NCI-H1436 treated with DMSO at 0.1 percent for 48 hours (cell line): Measurements from ENCODE around the gene CACNA2D2.

Experiments
- DNase-seq: peaks from one replicate; lab custom pipeline; 2025; lab: John Stamatoyannopoulos, UW

The CACNA2D2 gene

GRCh38 chr3:50459785-50460184 lies 43.6 kb downstream of the CACNA2D2 start:
- DNase-seq, result no peak

- no peak for DNase-seq
Observed at GRCh38 chr3:50457988-50458387, 45.4 kb downstream of the CACNA2D2 start.

- DNase-seq, result no peak
Observed at GRCh38 chr3:50455161-50456018, 48.0 kb downstream of the CACNA2D2 start.

- no peak for DNase-seq
Observed at GRCh38 chr3:50454481-50455070, 48.9 kb downstream of the CACNA2D2 start.

- DNase-seq, result no peak
Observed at GRCh38 chr3:50453907-50454306, 49.5 kb downstream of the CACNA2D2 start.

- DNase-seq, result no peak
Observed at GRCh38 chr3:50450209-50450921, 53.1 kb downstream of the CACNA2D2 start.

- no peak for DNase-seq
Observed at GRCh38 chr3:50448752-50449539, 54.5 kb downstream of the CACNA2D2 start.

- DNase-seq, result no peak
Observed at GRCh38 chr3:50447290-50447840, 56.1 kb downstream of the CACNA2D2 start.

GRCh38 chr3:50445919-50446318 lies 57.5 kb downstream of the CACNA2D2 start:
- no peak for DNase-seq

- DNase-seq, result no peak
Observed at GRCh38 chr3:50444782-50445181, 58.7 kb downstream of the CACNA2D2 start.

GRCh38 chr3:50444213-50444612 lies 59.2 kb downstream of the CACNA2D2 start:
- no peak for DNase-seq

- DNase-seq, result no peak
Observed at GRCh38 chr3:50442945-50443579, 60.4 kb downstream of the CACNA2D2 start.

GRCh38 chr3:50441424-50442217 lies 61.8 kb downstream of the CACNA2D2 start:
- DNase-seq, result no peak

GRCh38 chr3:50436114-50436674 lies 67.2 kb downstream of the CACNA2D2 start:
- DNase-seq, result no peak

- DNase-seq, result no peak
Observed at GRCh38 chr3:50435371-50436113, 67.9 kb downstream of the CACNA2D2 start.

GRCh38 chr3:50433954-50434353 lies 69.5 kb downstream of the CACNA2D2 start:
- no peak for DNase-seq

GRCh38 chr3:50430950-50431435 lies 72.4 kb downstream of the CACNA2D2 start:
- DNase-seq, result no peak

GRCh38 chr3:50430191-50430590 lies 73.2 kb downstream of the CACNA2D2 start:
- DNase-seq, result no peak

GRCh38 chr3:50428007-50428633 lies 75.3 kb downstream of the CACNA2D2 start:
- no peak for DNase-seq
